IPS-18a (cell line): ENCODE data around the gene NAV2.
A peak's percentile ranks its signal among the peaks of the same experiment; 100 is the strongest.

Source experiments
- H3K27ac ChIP-seq: one replicate; pipeline ENCODE4 v1.5.1; 2013; ENCODE audit warnings: low read length
- H3K27me3 ChIP-seq: one replicate; pipeline ENCODE4 v1.6.1; 2013; ENCODE audit warnings: mild to moderate bottlenecking, low read length; ENCODE audit not compliant: control insufficient read depth, insufficient read depth
- H3K36me3 ChIP-seq: one replicate; pipeline ENCODE4 v1.6.1; 2013; ENCODE audit warnings: low read depth, low read length; ENCODE audit not compliant: control insufficient read depth
- H3K4me1 ChIP-seq: one replicate; pipeline ENCODE4 v1.6.1; 2013; ENCODE audit warnings: low read depth, low read length; ENCODE audit not compliant: control insufficient read depth
- H3K4me3 ChIP-seq: one replicate; pipeline ENCODE4 v1.5.1; 2013; ENCODE audit warnings: low read length
- H3K9ac ChIP-seq: one replicate; pipeline ENCODE4 v1.6.1; 2013; ENCODE audit warnings: mild to moderate bottlenecking, low read length, moderate library complexity
- H3K9me3 ChIP-seq: one replicate; pipeline ENCODE4 v1.6.1; 2013; ENCODE audit warnings: low read depth, low read length; ENCODE audit not compliant: control insufficient read depth

The NAV2 gene

GRCh38 chr11:19675397-19675796, 37.2 kb upstream of the NAV2 start:
- H3K4me1 ChIP-seq: peaks cover 32% of the 10 kb centered on the region
- no peaks in the 10 kb centered on the region for H3K36me3 ChIP-seq
- H3K27me3 ChIP-seq: no peaks in the 10 kb centered on the region
- no peak overlapping the region for H3K4me3 ChIP-seq
- H3K9ac ChIP-seq: no peak overlapping the region
- H3K27ac ChIP-seq: no peak overlapping the region
- H3K9me3 ChIP-seq: no peaks in the 10 kb centered on the region

GRCh38 chr11:19676475-19677380, 35.9 kb upstream of the NAV2 start:
- H3K27ac ChIP-seq: no peak overlapping the region
- H3K9ac ChIP-seq: no peak overlapping the region
- no peaks in the 10 kb centered on the region for H3K27me3 ChIP-seq
- H3K4me1 ChIP-seq: peaks cover 35% of the 10 kb centered on the region
- H3K4me3 ChIP-seq: peak overlapping the region; percentile 19
- H3K36me3 ChIP-seq: no peaks in the 10 kb centered on the region
- H3K9me3 ChIP-seq: no peaks in the 10 kb centered on the region

DNA sequence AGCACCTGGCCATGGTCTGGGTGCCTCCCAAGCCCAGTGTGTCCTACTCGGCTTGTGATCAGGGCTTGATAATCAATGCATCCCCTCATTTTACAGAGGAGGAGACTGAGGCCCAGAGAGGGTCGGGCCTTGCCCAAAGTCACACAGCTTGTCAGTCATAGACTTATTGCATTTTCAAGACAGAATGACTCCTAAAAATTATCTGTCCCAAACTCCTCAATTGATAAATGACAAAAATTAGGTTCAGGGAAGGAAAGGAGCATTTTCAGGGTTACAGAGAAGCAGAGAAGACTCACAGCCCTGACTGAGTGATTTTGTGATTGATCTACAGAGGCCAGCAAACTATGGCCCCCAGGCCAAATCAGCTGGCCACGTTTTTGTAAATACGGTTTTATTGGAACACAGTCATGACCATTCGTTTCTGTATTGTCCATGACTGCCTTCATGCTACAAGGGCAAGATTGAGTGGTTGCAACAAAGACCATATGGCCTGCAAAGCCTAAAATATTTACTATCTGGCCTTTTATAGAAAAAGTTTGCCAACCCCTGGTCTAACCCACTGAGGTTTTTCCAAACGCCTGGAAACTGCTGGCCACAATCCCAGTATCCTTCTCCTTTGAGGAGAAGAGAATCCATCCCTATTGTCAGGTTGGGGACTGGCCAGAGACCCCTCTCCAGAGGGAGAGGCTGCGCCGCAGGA, 35.1 kb upstream of the NAV2 start:
- H3K9me3 ChIP-seq: no peaks in the 10 kb centered on the region
- no peak overlapping the region for H3K27ac ChIP-seq
- H3K27me3 ChIP-seq: no peaks in the 10 kb centered on the region

GRCh38 chr11:19679952-19680828, 32.4 kb upstream of the NAV2 start:
- no peak overlapping the region for H3K4me3 ChIP-seq
- H3K9ac ChIP-seq: no peak overlapping the region
- H3K27me3 ChIP-seq: no peaks in the 10 kb centered on the region
- no peak overlapping the region for H3K27ac ChIP-seq
- no peaks in the 10 kb centered on the region for H3K9me3 ChIP-seq
- H3K4me1 ChIP-seq: peaks cover 22% of the 10 kb centered on the region
- H3K36me3 ChIP-seq: no peaks in the 10 kb centered on the region

More for the DNA sequence above, 35.1 kb upstream of the NAV2 start:
- H3K4me3 ChIP-seq: no peak overlapping the region
- H3K4me1 ChIP-seq: peaks cover 35% of the 10 kb centered on the region
- no peak overlapping the region for H3K9ac ChIP-seq
- no peaks in the 10 kb centered on the region for H3K36me3 ChIP-seq

DNA sequence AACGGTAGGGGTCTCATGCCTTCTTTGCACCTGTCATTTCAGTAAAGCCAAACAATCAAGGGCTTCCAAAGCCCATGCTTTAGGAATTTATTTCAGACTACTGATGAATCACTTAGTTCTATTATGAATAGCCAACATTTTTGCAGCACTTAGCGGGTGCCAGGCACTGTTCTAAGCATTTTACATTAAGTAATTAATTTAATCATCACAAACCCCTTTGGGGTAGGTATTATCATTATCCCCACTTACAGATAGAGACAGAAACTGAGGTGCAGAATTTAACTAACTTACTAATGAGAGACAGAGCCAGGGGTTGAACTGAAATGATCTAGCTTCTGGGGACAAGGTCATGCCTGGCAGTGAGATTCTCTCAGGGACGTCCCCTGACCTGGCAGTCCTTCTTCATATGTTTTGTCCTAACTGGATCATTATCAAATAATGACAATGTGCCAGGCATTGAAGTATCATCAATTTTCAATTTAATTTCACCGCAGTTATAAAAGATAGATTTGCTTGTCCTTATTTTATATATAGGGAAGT, 31.7 kb upstream of the NAV2 start:
- Histone ChIP-seq H3K36me3 (no peaks in the 10 kb centered on the region), H3K9me3 (no peaks in the 10 kb centered on the region), H3K9ac (no peak overlapping the region), H3K4me1 (peaks cover 22% of the 10 kb centered on the region), H3K27me3 (no peaks in the 10 kb centered on the region), H3K4me3 (no peak overlapping the region), H3K27ac (no peak overlapping the region)

DNA sequence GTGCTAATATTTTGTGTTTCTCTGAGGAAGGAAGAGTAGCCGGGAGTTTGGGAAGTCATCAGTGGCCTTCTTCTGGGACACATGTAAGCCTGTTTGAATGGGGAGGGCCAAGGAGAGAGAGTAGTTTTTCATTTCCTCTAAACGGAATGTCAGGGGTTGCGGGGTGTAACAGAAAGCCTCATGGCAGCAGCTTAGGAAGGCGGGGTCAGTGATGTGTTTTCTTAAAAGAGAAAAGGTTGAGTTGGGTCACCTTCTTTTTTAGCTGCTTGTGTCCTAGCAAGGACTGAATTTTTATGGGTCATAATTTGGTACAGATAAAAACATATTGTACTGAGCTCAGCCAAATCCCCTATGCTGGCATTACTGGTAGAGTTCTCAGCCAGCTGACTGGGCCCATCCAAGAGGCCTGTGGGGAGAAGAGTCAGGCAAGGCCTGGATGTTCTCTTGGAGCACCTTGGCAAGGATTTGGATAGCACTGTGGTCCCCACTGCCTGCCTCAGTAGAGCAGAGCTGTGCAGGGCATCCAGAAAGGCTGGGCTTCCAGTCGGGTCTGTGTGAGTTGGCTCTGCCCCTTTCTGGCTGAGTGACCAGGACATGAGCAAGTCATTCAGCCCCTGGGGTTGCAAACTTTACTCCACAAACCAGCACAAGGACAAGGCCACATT, 29.4 kb upstream of the NAV2 start:
- Histone ChIP-seq H3K9ac (no peak overlapping the region), H3K27ac (no peak overlapping the region), H3K9me3 (no peaks in the 10 kb centered on the region), H3K36me3 (no peaks in the 10 kb centered on the region), H3K4me3 (no peak overlapping the region), H3K4me1 (peaks cover 12% of the 10 kb centered on the region), H3K27me3 (no peaks in the 10 kb centered on the region)

DNA sequence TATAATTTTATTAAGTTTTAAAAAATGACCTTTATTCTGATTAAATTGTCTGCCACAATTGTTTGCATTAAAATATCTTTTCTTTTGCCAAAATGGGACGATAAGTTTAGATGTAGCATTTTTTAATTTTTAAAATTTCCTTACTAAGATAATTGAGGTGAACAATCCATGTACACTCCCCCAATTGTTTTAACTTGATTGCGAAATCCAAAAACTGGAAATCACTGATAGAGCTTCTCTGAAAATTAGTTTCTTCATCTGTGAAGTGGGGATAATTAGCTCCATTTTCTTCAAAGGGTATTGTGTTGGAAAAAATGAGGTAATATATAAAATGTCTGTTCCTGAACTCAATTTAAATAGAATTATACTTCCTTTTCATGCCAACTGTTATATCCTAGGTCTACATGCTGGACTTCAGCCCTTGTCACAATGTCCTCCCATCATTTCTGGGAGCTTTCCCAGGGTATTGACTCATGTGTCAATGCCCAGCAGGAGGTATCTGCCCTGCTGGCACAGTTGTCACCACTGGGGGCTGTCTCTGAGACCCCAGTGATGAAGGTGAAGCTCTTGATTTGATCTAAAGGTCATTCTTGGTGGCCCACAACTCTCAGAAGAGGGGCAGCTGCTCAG, 28.7 kb upstream of the NAV2 start:
- no peaks in the 10 kb centered on the region for H3K27me3 ChIP-seq
- no peaks in the 10 kb centered on the region for H3K9me3 ChIP-seq
- no peak overlapping the region for H3K9ac ChIP-seq
- peaks cover 12% of the 10 kb centered on the region for H3K4me1 ChIP-seq
- no peak overlapping the region for H3K4me3 ChIP-seq
- no peaks in the 10 kb centered on the region for H3K36me3 ChIP-seq
- no peak overlapping the region for H3K27ac ChIP-seq

DNA sequence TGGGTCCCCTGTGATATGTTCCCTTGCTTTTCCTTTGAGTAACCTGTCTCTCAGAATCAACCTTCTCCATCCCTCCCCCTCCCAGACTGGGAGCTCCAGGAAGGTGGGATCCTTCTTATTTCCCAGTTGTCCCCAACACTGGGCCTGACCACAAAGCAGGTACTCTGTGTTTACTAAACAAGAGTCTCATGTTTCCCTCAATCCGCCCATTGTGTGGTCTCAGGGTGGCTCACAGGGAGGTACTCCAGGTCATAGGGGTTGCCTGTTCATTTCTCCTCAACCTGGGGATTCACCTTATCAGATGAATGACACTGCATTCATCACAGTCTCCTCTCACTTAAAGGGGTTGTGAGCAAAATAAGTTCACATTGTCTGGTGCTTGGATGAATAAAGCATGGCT, 26.4 kb upstream of the NAV2 start:
- H3K4me3 ChIP-seq: no peak overlapping the region
- H3K36me3 ChIP-seq: no peaks in the 10 kb centered on the region
- H3K27me3 ChIP-seq: no peaks in the 10 kb centered on the region
- H3K9ac ChIP-seq: no peak overlapping the region
- H3K27ac ChIP-seq: no peak overlapping the region
- H3K4me1 ChIP-seq: no peaks in the 10 kb centered on the region
- H3K9me3 ChIP-seq: no peaks in the 10 kb centered on the region

DNA sequence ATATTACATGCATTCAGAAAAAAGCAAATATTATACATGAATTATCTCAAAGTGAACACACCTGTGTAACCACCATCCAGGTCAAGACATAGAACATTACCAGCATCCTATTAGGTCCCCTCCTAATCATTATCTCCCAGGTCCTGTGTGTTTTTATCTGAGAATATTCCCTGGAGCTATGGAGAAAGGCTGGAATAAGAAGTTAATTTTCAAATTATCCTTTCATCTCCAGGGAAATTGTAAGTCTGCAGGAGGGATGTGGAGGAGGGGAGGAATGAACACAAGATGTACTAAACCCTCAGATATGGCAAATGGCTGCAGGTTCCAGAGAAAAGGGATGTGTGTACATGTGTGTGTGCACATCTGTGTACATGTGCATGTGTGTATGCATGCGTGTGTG, 25.2 kb upstream of the NAV2 start:
- H3K4me3 ChIP-seq: no peak overlapping the region
- H3K36me3 ChIP-seq: no peaks in the 10 kb centered on the region
- H3K9me3 ChIP-seq: no peaks in the 10 kb centered on the region
- no peak overlapping the region for H3K9ac ChIP-seq
- H3K27ac ChIP-seq: no peak overlapping the region
- no peaks in the 10 kb centered on the region for H3K4me1 ChIP-seq
- no peaks in the 10 kb centered on the region for H3K27me3 ChIP-seq

DNA sequence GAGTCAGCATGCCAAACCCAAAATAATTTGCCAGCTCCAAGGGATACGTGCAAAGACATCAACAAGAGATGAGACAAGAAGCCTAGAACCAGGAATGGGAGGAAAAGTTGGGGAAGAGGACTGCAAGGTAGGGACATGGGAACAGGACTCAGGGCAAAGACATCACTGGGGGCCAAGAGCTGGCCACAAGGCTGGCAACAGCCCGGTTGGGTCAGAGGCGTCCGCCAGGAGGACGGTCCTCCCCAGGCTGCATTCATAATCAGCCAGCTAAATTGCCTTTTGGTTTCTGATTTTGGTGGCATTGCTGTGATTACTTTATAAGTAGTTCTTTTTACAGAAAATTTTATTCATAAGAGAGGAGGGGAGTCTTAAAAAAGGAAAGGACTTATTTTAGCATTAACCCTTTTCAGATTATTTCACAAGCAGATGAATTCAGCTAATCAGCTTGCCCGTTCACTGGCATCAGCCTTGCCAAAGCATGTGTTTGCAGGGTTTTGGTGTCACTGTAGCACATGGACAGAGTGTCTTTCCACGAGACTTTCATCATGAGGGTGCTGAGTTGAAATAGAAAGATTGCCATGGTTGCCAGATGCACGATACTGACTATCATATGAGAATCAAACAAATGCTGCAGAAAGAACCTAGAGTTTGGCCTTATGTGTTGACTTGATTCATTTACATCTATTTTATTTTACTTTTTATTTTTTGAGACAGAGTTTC, 23.2 kb upstream of the NAV2 start:
- H3K36me3 ChIP-seq: no peaks in the 10 kb centered on the region
- H3K9ac ChIP-seq: no peak overlapping the region
- no peak overlapping the region for H3K4me3 ChIP-seq
- H3K27me3 ChIP-seq: no peaks in the 10 kb centered on the region
- H3K9me3 ChIP-seq: no peaks in the 10 kb centered on the region
- H3K4me1 ChIP-seq: no peaks in the 10 kb centered on the region
- H3K27ac ChIP-seq: no peak overlapping the region
